NCI-H446 (cell line): ENCODE results near the gene RIOK1.
"Not testable (repeated sequence)": the region's sequence is repeated elsewhere in the genome, so short reads cannot be mapped to it uniquely, and the experiment has no call there.

Experiments
- DNase-seq, 2 experiments: peaks; one replicate each; lab custom pipeline; 2025; lab: John Stamatoyannopoulos, UW

The RIOK1 gene

GRCh38 chr6:7441048-7441775 is 51.6 kb downstream of the RIOK1 start:
- DNase-seq, result no peak

- no peak for DNase-seq
Measured at GRCh38 chr6:7442467-7442866, 52.9 kb downstream of the RIOK1 start.

GRCh38 chr6:7445101-7445500 is 55.5 kb downstream of the RIOK1 start:
- DNase-seq, result no peak

- no peak for DNase-seq
Measured at GRCh38 chr6:7445885-7446461, 56.4 kb downstream of the RIOK1 start.

- DNase-seq, result no peak
Measured at GRCh38 chr6:7446619-7447325, 57.2 kb downstream of the RIOK1 start.

- no peak for DNase-seq
Measured at GRCh38 chr6:7448232-7448631, 58.6 kb downstream of the RIOK1 start.

- DNase-seq, result no peak
Measured at GRCh38 chr6:7449018-7449417, 59.4 kb downstream of the RIOK1 start.

GRCh38 chr6:7451326-7451725 is 61.7 kb downstream of the RIOK1 start:
- DNase-seq, result no peak

GRCh38 chr6:7452898-7453297 is 63.3 kb downstream of the RIOK1 start:
- no peak for DNase-seq

- no peak for DNase-seq
Measured at GRCh38 chr6:7454696-7455358, 65.2 kb downstream of the RIOK1 start.

GRCh38 chr6:7456302-7456701 is 66.7 kb downstream of the RIOK1 start:
- not testable (repeated sequence) for DNase-seq

- no peak for DNase-seq
Measured at GRCh38 chr6:7461416-7461815, 71.8 kb downstream of the RIOK1 start.

- no peak for DNase-seq
Measured at GRCh38 chr6:7463785-7464184, 74.2 kb downstream of the RIOK1 start.

GRCh38 chr6:7467007-7467897 is 77.6 kb downstream of the RIOK1 start:
- DNase-seq, result no peak
